ENCODE data around the gene SPAG16. TPM values are rescaled to one million over a fixed set of nuclear protein-coding genes. Genes with fewer than 3 reads are reported as not detected.

The SPAG16 gene
- total RNA-seq, 1 experiment from 2014 or later, result 21.5 TPM

GRCh38 chr2:214395040-214395439, 1110.8 kb downstream of the SPAG16 start:
- no peak for DNase-seq
- no peaks in the 10 kb centered on the region for H3K36me3 ChIP-seq (ENCODE audit: control insufficient read depth, insufficient read depth, low read length)
- no peaks in the 10 kb centered on the region for H3K4me1 Mint-ChIP-seq (ENCODE audit: low read depth, unreplicated experiment)
- no peaks in the 10 kb centered on the region for H3K9me3 ChIP-seq
- H3K4me3 Mint-ChIP-seq (ENCODE audit: unreplicated experiment), result no peak overlapping the region
- no peaks in the 10 kb centered on the region for H3K27me3 ChIP-seq (replicated peaks; ENCODE audit: control insufficient read depth, insufficient read depth, low read length)
- no TSS peak for BruUV-seq (replicated peaks)
- intact Hi-C loops (cut with micrococcal nuclease; ENCODE audit: unreplicated experiment), result no loop called here
- no peaks in the 10 kb centered on the region for H3K27me3 Mint-ChIP-seq (ENCODE audit: insufficient read depth, unreplicated experiment)
- TF ChIP-seq CTCF (IDR thresholded peaks at IDR 0.05; ENCODE audit: insufficient read depth in 1 of 2, low read depth in 1 of 2, low read length in 1 of 2, severe bottlenecking in 1 of 2, unreplicated experiment in 1 of 2), result no peak
- H3K9me3 Mint-ChIP-seq (ENCODE audit: unreplicated experiment), result no peaks in the 10 kb centered on the region
- ChIA-PET POLR2A (no interaction called here), CTCF (no interaction called here)
- no peaks in the 10 kb centered on the region for H3K4me1 ChIP-seq
- no peak overlapping the region for H3K4me3 ChIP-seq (ENCODE audit: low read depth, low read length)
- no peak overlapping the region for H3K27ac Mint-ChIP-seq (ENCODE audit: unreplicated experiment)
- H3K36me3 Mint-ChIP-seq (ENCODE audit: insufficient read depth, unreplicated experiment), result no peaks in the 10 kb centered on the region

GRCh38 chr2:214401580-214401979, 1117.3 kb downstream of the SPAG16 start:
- POLR2A ChIA-PET, result no interaction called here
- Mint-ChIP-seq H3K4me3 (ENCODE audit: unreplicated experiment) (no peak overlapping the region), H3K27me3 (ENCODE audit: insufficient read depth, unreplicated experiment) (no peaks in the 10 kb centered on the region), H3K36me3 (ENCODE audit: insufficient read depth, unreplicated experiment) (no peaks in the 10 kb centered on the region), H3K4me1 (ENCODE audit: low read depth, unreplicated experiment) (no peaks in the 10 kb centered on the region), H3K9me3 (ENCODE audit: unreplicated experiment) (no peaks in the 10 kb centered on the region), H3K27ac (ENCODE audit: unreplicated experiment) (no peak overlapping the region)
- DNase-seq, result no peak
- no peaks in the 10 kb centered on the region for H3K4me1 ChIP-seq
- no peaks in the 10 kb centered on the region for H3K36me3 ChIP-seq (ENCODE audit: control insufficient read depth, insufficient read depth, low read length)
- H3K27me3 ChIP-seq (replicated peaks; ENCODE audit: control insufficient read depth, insufficient read depth, low read length), result no peaks in the 10 kb centered on the region
- CTCF ChIA-PET, result no interaction called here
- H3K4me3 ChIP-seq (ENCODE audit: low read depth, low read length), result no peak overlapping the region
- TF ChIP-seq CTCF (IDR thresholded peaks at IDR 0.05; ENCODE audit: insufficient read depth in 1 of 2, low read depth in 1 of 2, low read length in 1 of 2, severe bottlenecking in 1 of 2, unreplicated experiment in 1 of 2), result no peak
- no peaks in the 10 kb centered on the region for H3K9me3 ChIP-seq
- intact Hi-C loops (cut with micrococcal nuclease; ENCODE audit: unreplicated experiment), result no loop called here
- no TSS peak for BruUV-seq (replicated peaks)

- TF ChIP-seq CTCF (IDR thresholded peaks at IDR 0.05; ENCODE audit: insufficient read depth in 1 of 2, low read depth in 1 of 2, low read length in 1 of 2, severe bottlenecking in 1 of 2, unreplicated experiment in 1 of 2), result no peak
- ChIA-PET CTCF (no interaction called here), POLR2A (interaction anchor here (0.6 kb wide), 1 partner anchor 557 kb away, joined by 3 read pairs; no protein-coding TSS in a partner anchor)
- no TSS peak for BruUV-seq (replicated peaks)
- Histone ChIP-seq H3K36me3 (ENCODE audit: control insufficient read depth, insufficient read depth, low read length) (no peaks in the 10 kb centered on the region), H3K4me3 (ENCODE audit: low read depth, low read length) (no peak overlapping the region), H3K4me1 (no peaks in the 10 kb centered on the region), H3K9me3 (no peaks in the 10 kb centered on the region), H3K27me3 (replicated peaks; ENCODE audit: control insufficient read depth, insufficient read depth, low read length) (no peaks in the 10 kb centered on the region)
- Mint-ChIP-seq H3K4me1 (ENCODE audit: low read depth, unreplicated experiment) (no peaks in the 10 kb centered on the region), H3K9me3 (ENCODE audit: unreplicated experiment) (no peaks in the 10 kb centered on the region), H3K36me3 (ENCODE audit: insufficient read depth, unreplicated experiment) (no peaks in the 10 kb centered on the region), H3K4me3 (ENCODE audit: unreplicated experiment) (no peak overlapping the region), H3K27ac (ENCODE audit: unreplicated experiment) (no peak overlapping the region), H3K27me3 (ENCODE audit: insufficient read depth, unreplicated experiment) (no peaks in the 10 kb centered on the region)
- DNase-seq, result no peak
- intact Hi-C loops (cut with micrococcal nuclease; ENCODE audit: unreplicated experiment), result loop anchor here (1.0 kb wide), 1 partner anchor 31 kb away; no protein-coding TSS in a partner anchor
Observed at GRCh38 chr2:214410128-214410775, 1126.0 kb downstream of the SPAG16 start.
